ENCODE measurements around the gene GSX2.

The GSX2 gene

GRCh38 chr4:54055494-54055893, 44.5 kb upstream of the GSX2 start:
- H3K14ac ChIP-seq (ENCODE audit: low read length in 2 of 2) = no peak overlapping the region
- no peaks in the 10 kb centered on the region for H3K27me3 ChIP-seq (ENCODE audit: control insufficient read depth in 1 of 2, insufficient read depth in 1 of 2, low read length in 2 of 2)
- no peak overlapping the region for H3K4ac ChIP-seq (ENCODE audit: low read depth in 1 of 2, low read length in 2 of 2)
- H3K4me1 ChIP-seq (ENCODE audit: control insufficient read depth, insufficient read depth, low read depth, low read length) = peaks cover 3% of the 10 kb centered on the region
- no peak overlapping the region for H3K4me2 ChIP-seq (ENCODE audit: low read length, poor library complexity, severe bottlenecking)
- no peak overlapping the region for H3K18ac ChIP-seq (ENCODE audit: low read depth in 1 of 2, low read length in 2 of 2)
- H3K27ac ChIP-seq (ENCODE audit: low read length, poor library complexity, severe bottlenecking) = no peak overlapping the region
- H2AFZ ChIP-seq (ENCODE audit: low read depth, low read length) = no peak overlapping the region
- DNase-seq = no peak
- no peak overlapping the region for H3K9ac ChIP-seq (ENCODE audit: low read length)
- no peak overlapping the region for H2BK12ac ChIP-seq (ENCODE audit: low read length in 2 of 2)
- WGBS = no CpG with 5 or more reads among the region's 1 CpG
- H2BK15ac ChIP-seq (ENCODE audit: low read depth, poor library complexity, severe bottlenecking) = no peak overlapping the region
- no peak overlapping the region for H3K4me3 ChIP-seq (ENCODE audit: insufficient read depth in 1 of 2, low read depth in 1 of 2, low read length in 2 of 2)
- peaks cover 0 to 7% of the 10 kb centered on the region in 2 experiments for H3K36me3 ChIP-seq (ENCODE audit: control insufficient read depth in 1 of 2, insufficient read depth in 2 of 2, low read depth in 1 of 2, low read length in 2 of 2)
- no peak overlapping the region for H3K23ac ChIP-seq (ENCODE audit: low read length in 2 of 2)
- no peak overlapping the region for H2BK5ac ChIP-seq (ENCODE audit: low read depth, low read length, poor library complexity, severe bottlenecking)
- no peak overlapping the region for H2BK120ac ChIP-seq (ENCODE audit: low read depth, low read length)
- H3K79me1 ChIP-seq (replicated peaks; ENCODE audit: low read length, poor library complexity, severe bottlenecking) = peaks cover 2% of the 10 kb centered on the region
- H4K8ac ChIP-seq (ENCODE audit: low read length) = no peak overlapping the region
- no peak overlapping the region for H4K91ac ChIP-seq (ENCODE audit: low read length)
- H3K9me3 ChIP-seq (ENCODE audit: control insufficient read depth, low read length) = no peaks in the 10 kb centered on the region
- H2AK5ac ChIP-seq (ENCODE audit: low read length, severe bottlenecking) = no peak overlapping the region

- Histone ChIP-seq H2BK12ac (ENCODE audit: low read length in 2 of 2) (no peak overlapping the region), H4K91ac (ENCODE audit: low read length) (no peak overlapping the region), H2BK5ac (ENCODE audit: low read depth, low read length, poor library complexity, severe bottlenecking) (no peak overlapping the region), H3K27ac (ENCODE audit: low read length, poor library complexity, severe bottlenecking) (no peak overlapping the region), H4K8ac (ENCODE audit: low read length) (no peak overlapping the region), H3K36me3 (ENCODE audit: control insufficient read depth in 1 of 2, insufficient read depth in 2 of 2, low read depth in 1 of 2, low read length in 2 of 2) (peaks cover 0 to 4% of the 10 kb centered on the region in 2 experiments), H3K4me1 (ENCODE audit: control insufficient read depth, insufficient read depth, low read depth, low read length) (peaks cover 3% of the 10 kb centered on the region), H2BK120ac (ENCODE audit: low read depth, low read length) (no peak overlapping the region), H3K27me3 (ENCODE audit: control insufficient read depth in 1 of 2, insufficient read depth in 1 of 2, low read length in 2 of 2) (no peaks in the 10 kb centered on the region), H2AFZ (ENCODE audit: low read depth, low read length) (no peak overlapping the region), H3K4ac (ENCODE audit: low read depth in 1 of 2, low read length in 2 of 2) (no peak overlapping the region), H3K9ac (ENCODE audit: low read length) (no peak overlapping the region), H3K9me3 (ENCODE audit: control insufficient read depth, low read length) (no peaks in the 10 kb centered on the region), H2BK15ac (ENCODE audit: low read depth, poor library complexity, severe bottlenecking) (no peak overlapping the region), H3K18ac (ENCODE audit: low read depth in 1 of 2, low read length in 2 of 2) (no peak overlapping the region), H3K4me3 (ENCODE audit: insufficient read depth in 1 of 2, low read depth in 1 of 2, low read length in 2 of 2) (no peak overlapping the region), H3K14ac (ENCODE audit: low read length in 2 of 2) (no peak overlapping the region), H3K4me2 (ENCODE audit: low read length, poor library complexity, severe bottlenecking) (no peak overlapping the region), H3K23ac (ENCODE audit: low read length in 2 of 2) (no peak overlapping the region), H2AK5ac (ENCODE audit: low read length, severe bottlenecking) (no peak overlapping the region), H3K79me1 (replicated peaks; ENCODE audit: low read length, poor library complexity, severe bottlenecking) (peaks cover 2% of the 10 kb centered on the region)
- DNase-seq = no peak
Observed at GRCh38 chr4:54056360-54056759, 43.6 kb upstream of the GSX2 start.

GRCh38 chr4:54058171-54058570, 41.8 kb upstream of the GSX2 start:
- no peak overlapping the region for H4K91ac ChIP-seq (ENCODE audit: low read length)
- H3K23ac ChIP-seq (ENCODE audit: low read length in 2 of 2) = no peak overlapping the region
- WGBS = 93% methylated on average over 3 of the region's 3 CpGs
- H3K9me3 ChIP-seq (ENCODE audit: control insufficient read depth, low read length) = no peaks in the 10 kb centered on the region
- H2AK5ac ChIP-seq (ENCODE audit: low read length, severe bottlenecking) = no peak overlapping the region
- H3K4me3 ChIP-seq (ENCODE audit: insufficient read depth in 1 of 2, low read depth in 1 of 2, low read length in 2 of 2) = peak overlapping the region in 1 of 2 experiments; percentile 41
- no peaks in the 10 kb centered on the region for H3K27me3 ChIP-seq (ENCODE audit: control insufficient read depth in 1 of 2, insufficient read depth in 1 of 2, low read length in 2 of 2)
- no peak for DNase-seq
- H2BK15ac ChIP-seq (ENCODE audit: low read depth, poor library complexity, severe bottlenecking) = no peak overlapping the region
- H3K79me1 ChIP-seq (replicated peaks; ENCODE audit: low read length, poor library complexity, severe bottlenecking) = peaks cover 2% of the 10 kb centered on the region
- no peak overlapping the region for H3K4me2 ChIP-seq (ENCODE audit: low read length, poor library complexity, severe bottlenecking)
- H3K36me3 ChIP-seq (ENCODE audit: control insufficient read depth in 1 of 2, insufficient read depth in 2 of 2, low read depth in 1 of 2, low read length in 2 of 2) = peaks cover 0 to 7% of the 10 kb centered on the region in 2 experiments
- no peak overlapping the region for H2BK12ac ChIP-seq (ENCODE audit: low read length in 2 of 2)
- H3K27ac ChIP-seq (ENCODE audit: low read length, poor library complexity, severe bottlenecking) = no peak overlapping the region
- H2AFZ ChIP-seq (ENCODE audit: low read depth, low read length) = no peak overlapping the region
- no peak overlapping the region for H4K8ac ChIP-seq (ENCODE audit: low read length)
- H3K4ac ChIP-seq (ENCODE audit: low read depth in 1 of 2, low read length in 2 of 2) = no peak overlapping the region
- H3K14ac ChIP-seq (ENCODE audit: low read length in 2 of 2) = no peak overlapping the region
- H3K4me1 ChIP-seq (ENCODE audit: control insufficient read depth, insufficient read depth, low read depth, low read length) = peaks cover 3% of the 10 kb centered on the region
- no peak overlapping the region for H2BK5ac ChIP-seq (ENCODE audit: low read depth, low read length, poor library complexity, severe bottlenecking)
- H2BK120ac ChIP-seq (ENCODE audit: low read depth, low read length) = no peak overlapping the region
- H3K18ac ChIP-seq (ENCODE audit: low read depth in 1 of 2, low read length in 2 of 2) = no peak overlapping the region
- H3K9ac ChIP-seq (ENCODE audit: low read length) = peak overlapping the region; percentile 18

- no peak overlapping the region for H3K4ac ChIP-seq (ENCODE audit: low read depth in 1 of 2, low read length in 2 of 2)
- no peak overlapping the region for H3K14ac ChIP-seq (ENCODE audit: low read length in 2 of 2)
- H3K4me1 ChIP-seq (ENCODE audit: control insufficient read depth, insufficient read depth, low read depth, low read length) = peaks cover 2% of the 10 kb centered on the region
- H2BK12ac ChIP-seq (ENCODE audit: low read length in 2 of 2) = no peak overlapping the region
- DNase-seq = no peak
- H2BK15ac ChIP-seq (ENCODE audit: low read depth, poor library complexity, severe bottlenecking) = no peak overlapping the region
- no peak overlapping the region for H2AK5ac ChIP-seq (ENCODE audit: low read length, severe bottlenecking)
- peak overlapping the region; percentile 100 for H3K9ac ChIP-seq (ENCODE audit: low read length)
- H3K23ac ChIP-seq (ENCODE audit: low read length in 2 of 2) = no peak overlapping the region
- no peak overlapping the region for H4K91ac ChIP-seq (ENCODE audit: low read length)
- no peak overlapping the region for H3K18ac ChIP-seq (ENCODE audit: low read depth in 1 of 2, low read length in 2 of 2)
- H4K8ac ChIP-seq (ENCODE audit: low read length) = no peak overlapping the region
- H3K27me3 ChIP-seq (ENCODE audit: control insufficient read depth in 1 of 2, insufficient read depth in 1 of 2, low read length in 2 of 2) = no peaks in the 10 kb centered on the region
- no peaks in the 10 kb centered on the region for H3K9me3 ChIP-seq (ENCODE audit: control insufficient read depth, low read length)
- no peak overlapping the region for H3K4me2 ChIP-seq (ENCODE audit: low read length, poor library complexity, severe bottlenecking)
- peaks cover 0 to 7% of the 10 kb centered on the region in 2 experiments for H3K36me3 ChIP-seq (ENCODE audit: control insufficient read depth in 1 of 2, insufficient read depth in 2 of 2, low read depth in 1 of 2, low read length in 2 of 2)
- no peak overlapping the region for H2AFZ ChIP-seq (ENCODE audit: low read depth, low read length)
- no peak overlapping the region for H3K27ac ChIP-seq (ENCODE audit: low read length, poor library complexity, severe bottlenecking)
- no peak overlapping the region for H2BK120ac ChIP-seq (ENCODE audit: low read depth, low read length)
- no CpG with 5 or more reads among the region's 2 CpGs for WGBS
- H2BK5ac ChIP-seq (ENCODE audit: low read depth, low read length, poor library complexity, severe bottlenecking) = no peak overlapping the region
- peak overlapping the region in 1 of 2 experiments; percentile 98 for H3K4me3 ChIP-seq (ENCODE audit: insufficient read depth in 1 of 2, low read depth in 1 of 2, low read length in 2 of 2)
- peaks cover 2% of the 10 kb centered on the region for H3K79me1 ChIP-seq (replicated peaks; ENCODE audit: low read length, poor library complexity, severe bottlenecking)
Observed at GRCh38 chr4:54060116-54060515, 39.8 kb upstream of the GSX2 start.

All from mesenchymal stem cell (in vitro differentiated cells and primary cell).